ENCODE data around the gene ABCB9. TPM values are rescaled to one million over a fixed set of nuclear protein-coding genes. Genes with fewer than 3 reads are reported as not detected.
"Not testable (repeated sequence)": the region's sequence is repeated elsewhere in the genome, so short reads cannot be mapped to it uniquely, and the experiment has no call there.

ABCB9 gene
- polyA plus RNA-seq (ENCODE audit: insufficient read length): 4.4 TPM

DNA sequence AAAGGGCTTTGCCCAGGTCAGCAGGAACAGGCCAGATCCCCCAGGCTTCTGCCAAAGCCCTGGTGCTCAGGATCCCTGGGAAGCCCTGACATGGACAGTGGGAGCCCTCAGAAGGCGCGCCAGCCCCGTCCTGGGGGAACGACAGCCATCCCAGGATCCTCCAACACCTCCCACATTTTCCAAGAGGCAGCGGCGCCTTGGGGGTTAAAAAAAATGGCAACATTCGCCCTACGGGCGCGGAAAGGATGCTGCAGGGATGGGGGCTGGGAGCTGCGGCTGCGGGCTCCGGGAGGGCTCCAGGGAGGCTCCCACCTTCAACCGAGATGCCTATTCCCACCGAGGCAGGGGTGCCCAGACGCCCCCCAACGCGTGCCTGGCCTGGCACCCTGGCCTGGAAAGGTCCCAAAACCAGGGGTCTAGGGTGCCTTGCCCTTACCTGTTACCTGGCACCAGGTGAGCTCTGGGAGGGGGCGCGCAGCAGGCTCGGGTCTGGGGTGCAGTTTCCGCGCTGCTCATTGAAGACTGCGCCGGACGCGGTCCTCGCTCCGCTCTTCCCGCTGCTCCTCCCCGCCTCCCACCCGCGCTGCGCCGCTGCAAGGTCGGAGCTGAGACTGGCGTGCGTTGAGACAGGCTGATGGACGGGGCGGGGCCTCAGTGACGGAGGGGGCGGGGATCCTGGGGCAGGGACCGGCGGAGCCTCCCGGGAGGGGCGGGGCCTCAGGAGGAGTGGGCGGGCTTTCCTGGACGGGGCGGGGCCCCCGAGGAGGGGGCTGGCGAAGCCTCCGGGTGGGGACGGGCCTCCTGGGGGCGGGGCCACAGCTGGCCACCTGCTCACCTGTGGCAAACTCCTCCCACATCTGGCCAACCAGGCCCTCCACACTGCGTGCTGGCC lies at the start of gene ABCB9:
Gene ABCB9, minus strand, starts transcription at position 613 of the 892 bp plus-strand sequence. CDS start 6,228 bp downstream, outside the sequence.
- peak; percentile 35 for DNase-seq (ENCODE audit: low read depth)

GRCh38 chr12:123014473-123014872 lies 48.2 kb upstream of the ABCB9 start:
- DNase-seq (ENCODE audit: low read depth): not testable (repeated sequence)

DNA sequence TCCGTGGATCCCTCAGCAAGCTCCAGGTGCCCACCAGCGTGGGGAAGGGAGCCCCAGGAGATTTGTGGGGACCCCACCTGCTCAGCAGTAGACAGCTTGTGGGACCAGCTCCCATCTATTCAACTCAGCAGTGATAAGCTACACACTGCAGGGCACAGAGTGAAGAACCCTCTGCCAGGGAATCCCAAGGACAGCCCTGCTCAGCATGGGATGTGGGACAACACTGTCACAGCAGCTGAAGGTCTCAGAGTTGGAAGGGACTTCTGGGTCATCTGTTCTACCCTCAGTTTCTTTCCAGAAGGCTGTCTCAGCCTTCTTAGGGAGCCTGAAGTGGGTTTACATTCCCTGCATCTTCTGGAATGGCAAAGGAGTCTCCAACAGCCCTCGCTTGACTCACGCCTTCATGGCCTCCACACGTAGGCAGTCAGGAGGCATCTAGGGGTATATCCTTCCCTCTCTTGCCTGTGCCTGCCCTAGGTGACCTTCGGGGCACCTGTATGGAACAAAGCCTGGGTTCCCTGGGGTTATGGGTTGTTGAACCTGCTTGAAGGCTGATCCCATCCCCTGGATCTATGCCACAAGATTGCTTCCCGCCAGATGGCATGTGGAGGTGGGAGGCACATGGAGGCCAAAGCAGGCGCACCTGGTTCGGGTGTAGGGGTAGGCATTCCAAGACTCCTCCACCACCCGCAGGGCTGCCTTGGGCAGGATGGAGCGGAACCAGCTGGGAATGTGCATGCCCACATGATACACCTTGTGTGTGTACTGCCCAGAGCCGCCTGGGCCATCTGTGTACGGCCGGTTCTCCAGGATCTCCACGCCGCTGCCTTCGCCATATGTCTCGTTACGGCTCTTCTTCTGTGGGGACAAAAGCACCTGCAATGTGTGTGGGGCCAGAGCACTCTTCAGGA lies 47.2 kb upstream of the ABCB9 start:
- no peak for DNase-seq (ENCODE audit: low read depth)

- no peak for DNase-seq (ENCODE audit: low read depth)
These were observed 45.4 kb upstream of the ABCB9 start for GRCh38 chr12:123011701-123012100.

GRCh38 chr12:123010681-123011080 lies 44.4 kb upstream of the ABCB9 start:
- no peak for DNase-seq (ENCODE audit: low read depth)

DNA sequence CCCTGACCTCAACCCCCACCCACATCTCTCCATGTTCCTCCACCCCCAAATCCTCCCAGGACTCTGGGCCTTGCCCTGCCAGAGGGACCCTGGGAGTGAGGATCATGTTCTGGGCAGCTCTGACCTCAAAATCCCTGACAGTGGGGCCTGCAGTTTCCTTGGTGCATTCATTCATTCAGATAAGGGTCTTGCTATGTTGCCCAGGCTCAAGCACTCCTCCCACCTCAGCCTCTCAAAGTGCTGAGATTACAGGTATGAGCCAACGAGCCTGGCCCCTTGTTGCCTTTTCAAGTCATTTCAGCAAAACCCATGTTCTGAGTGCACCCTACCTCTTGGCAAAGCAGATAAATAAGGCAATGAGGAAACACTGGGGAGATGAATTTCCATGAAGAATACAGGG lies 43.8 kb upstream of the ABCB9 start:
- DNase-seq (ENCODE audit: low read depth): no peak

- DNase-seq (ENCODE audit: low read depth): no peak
These were observed 40.7 kb upstream of the ABCB9 start for GRCh38 chr12:123006977-123007376.

DNA sequence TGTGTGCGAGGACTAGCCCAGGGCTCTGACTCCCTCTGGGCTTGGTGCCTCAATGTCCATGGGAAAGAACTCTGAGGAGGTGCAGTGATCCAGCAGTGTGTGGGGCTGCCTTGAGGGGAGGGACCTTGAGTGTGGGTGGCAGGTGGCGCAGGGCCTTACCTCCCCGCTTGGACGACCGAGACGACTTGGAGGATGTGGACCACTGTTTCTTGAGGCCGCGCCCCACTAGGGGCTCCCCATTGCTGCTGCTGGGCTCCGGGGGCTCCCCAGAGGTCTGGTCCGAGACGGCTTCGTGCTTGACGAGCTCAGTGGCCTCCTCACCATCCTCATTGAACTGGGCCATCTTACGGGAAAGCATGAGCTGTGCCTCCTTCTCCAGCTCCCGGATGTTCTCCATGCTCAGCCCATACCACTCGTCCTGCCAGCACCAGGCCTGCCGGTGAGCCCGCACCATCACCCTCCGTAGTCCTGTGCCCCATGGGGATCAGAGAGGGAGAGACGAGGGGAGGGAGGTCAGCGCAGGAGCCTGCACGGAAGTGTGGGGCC lies 38.9 kb upstream of the ABCB9 start:
- DNase-seq (ENCODE audit: low read depth): no peak

GRCh38 chr12:123004287-123004686 lies 38.0 kb upstream of the ABCB9 start:
- no peak for DNase-seq (ENCODE audit: low read depth)

- no peak for DNase-seq (ENCODE audit: low read depth)
These were observed 37.0 kb upstream of the ABCB9 start for GRCh38 chr12:123003257-123003656.

DNA sequence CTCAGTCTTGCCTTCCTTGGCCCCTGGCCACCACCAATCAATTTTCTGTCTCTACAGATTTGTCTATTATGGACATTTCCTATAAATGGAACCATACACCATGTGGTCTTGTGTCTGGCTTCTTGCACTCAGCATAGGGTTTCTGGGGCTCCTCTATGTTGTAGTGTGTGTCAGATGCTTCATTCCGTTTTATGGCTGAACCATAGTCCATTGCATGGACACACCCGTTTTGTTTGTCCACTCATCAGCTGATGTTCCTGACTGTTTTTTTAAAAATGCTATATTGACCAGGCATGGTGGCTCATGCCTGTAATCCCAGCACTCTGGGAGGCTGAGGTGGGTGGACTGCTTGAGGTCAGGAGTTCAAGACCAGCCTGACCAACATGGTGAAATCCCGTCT lies 35.2 kb upstream of the ABCB9 start:
- no peak for DNase-seq (ENCODE audit: low read depth)

- DNase-seq (ENCODE audit: low read depth): no peak
These were observed 34.3 kb upstream of the ABCB9 start for GRCh38 chr12:123000578-123000977.

- DNase-seq (ENCODE audit: low read depth): no peak
These were observed 33.7 kb upstream of the ABCB9 start for GRCh38 chr12:122999986-123000420.

DNA sequence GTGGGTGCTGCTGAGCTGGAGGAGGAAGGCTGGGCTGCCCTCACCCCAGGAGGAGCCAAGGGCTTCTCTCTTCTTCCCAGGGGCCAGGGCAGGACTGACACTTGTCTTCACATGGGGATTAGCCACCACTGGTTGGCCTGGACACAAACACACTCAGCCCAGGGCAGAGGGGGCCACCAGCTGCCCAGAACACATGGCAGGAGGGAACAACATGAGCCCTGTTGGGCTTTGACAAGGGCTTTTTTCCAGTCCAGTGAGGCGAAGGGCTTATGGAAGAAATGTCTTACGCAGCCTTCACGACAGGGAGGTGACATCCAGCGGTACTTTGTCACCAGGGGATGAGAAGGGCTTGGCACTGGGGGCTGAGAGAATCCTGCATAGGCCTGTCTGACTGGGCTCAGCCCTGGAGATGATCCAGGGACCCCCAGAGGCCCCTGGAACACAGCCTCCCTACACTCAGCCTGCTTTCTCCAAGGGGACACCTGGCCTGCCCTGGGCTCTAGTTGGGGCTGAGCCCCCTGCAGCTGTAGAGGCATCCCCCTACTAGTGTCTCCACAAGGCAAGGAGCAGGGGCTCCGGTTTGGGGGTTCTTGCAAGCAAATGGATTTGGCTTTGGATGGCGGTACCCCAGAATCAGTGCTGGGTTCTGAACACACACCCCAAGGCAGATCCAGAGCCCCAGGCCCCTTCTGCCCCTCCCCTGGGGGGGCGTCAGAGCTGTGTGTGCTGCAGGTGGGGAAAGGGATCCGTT lies 33.1 kb upstream of the ABCB9 start:
- no peak for DNase-seq (ENCODE audit: low read depth)

- no peak for DNase-seq (ENCODE audit: low read depth)
These were observed 32.1 kb upstream of the ABCB9 start for GRCh38 chr12:122998316-122998715.

DNA sequence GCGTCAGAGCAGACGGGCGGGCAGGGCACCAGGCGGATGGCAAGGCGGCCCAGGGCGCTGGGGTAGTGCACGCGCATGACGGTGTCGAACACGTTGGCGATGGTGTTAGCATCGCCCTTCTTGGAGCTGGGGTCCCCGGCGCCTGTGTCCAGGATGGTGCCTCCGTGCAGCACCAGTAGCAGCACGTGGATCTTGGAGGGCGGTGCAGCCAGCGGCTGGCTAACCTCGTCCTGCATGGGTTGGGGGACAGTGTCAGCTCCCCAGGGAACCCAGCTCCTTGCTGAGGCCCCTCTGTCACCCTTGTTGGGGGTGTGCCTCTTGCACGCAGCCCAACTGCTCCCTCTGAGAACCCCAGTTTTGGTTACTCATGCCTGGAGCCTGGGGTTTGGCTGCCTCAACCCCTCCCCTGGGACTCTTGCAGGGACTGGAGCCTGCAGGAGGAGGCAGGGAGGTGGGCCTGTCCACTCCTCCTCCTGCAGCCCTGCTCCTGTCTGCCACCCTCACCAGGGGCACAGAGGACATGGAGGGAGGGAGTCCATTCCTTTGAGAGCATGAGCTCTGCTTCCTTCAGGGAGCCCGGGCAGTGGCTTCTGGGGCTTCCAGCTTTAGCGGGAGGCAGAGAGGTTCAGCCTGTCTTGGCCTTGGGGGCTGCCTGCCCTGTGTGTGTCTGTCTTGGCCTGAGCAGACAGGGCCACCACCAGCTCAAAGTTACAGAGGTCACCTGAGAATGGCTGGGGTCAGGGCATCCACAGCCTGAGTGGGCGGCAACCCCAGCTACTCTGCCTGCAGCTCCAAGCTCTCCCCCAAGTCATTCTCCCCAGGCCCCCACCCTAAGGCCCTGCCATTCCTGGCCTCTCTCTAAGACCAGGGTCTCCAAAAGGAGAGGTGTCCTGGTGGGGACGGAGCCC lies 31.3 kb upstream of the ABCB9 start:
- no peak for DNase-seq (ENCODE audit: low read depth)

DNA sequence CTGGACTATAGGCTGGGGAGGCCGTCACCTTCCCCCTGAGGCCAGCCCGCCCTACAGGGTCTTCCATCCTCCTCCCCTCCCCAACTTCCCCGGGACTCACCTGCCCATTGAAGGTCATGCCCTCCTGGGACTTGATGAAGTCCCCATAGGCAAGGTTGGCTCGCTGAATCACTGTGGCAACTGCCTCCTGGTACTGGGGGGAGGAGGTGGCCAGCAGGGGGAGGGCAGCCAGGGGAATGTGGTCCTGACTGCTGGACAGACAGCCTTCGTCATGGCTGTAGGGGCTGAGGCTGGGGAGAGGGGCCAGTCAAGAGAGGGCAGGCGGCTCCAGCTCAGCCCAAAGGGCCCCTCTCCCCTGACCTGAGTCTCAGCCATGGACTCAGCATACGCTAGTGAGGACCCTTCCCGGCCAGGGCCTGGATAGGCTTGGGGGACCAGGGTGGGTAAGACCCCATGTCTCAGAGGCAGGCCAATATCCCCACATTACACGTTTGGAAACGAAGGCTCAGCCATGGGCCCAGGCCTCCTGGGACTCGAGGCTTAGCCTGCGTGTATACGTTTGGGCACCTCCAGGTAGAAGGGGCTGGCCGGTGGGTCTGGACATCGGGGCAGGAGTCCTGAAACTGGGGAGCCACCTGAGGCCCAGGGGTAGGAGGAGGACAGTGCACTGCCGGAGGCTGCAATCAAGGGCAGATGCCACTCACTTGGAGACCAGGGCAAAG lies 30.5 kb upstream of the ABCB9 start:
- DNase-seq (ENCODE audit: low read depth): no peak

DNA sequence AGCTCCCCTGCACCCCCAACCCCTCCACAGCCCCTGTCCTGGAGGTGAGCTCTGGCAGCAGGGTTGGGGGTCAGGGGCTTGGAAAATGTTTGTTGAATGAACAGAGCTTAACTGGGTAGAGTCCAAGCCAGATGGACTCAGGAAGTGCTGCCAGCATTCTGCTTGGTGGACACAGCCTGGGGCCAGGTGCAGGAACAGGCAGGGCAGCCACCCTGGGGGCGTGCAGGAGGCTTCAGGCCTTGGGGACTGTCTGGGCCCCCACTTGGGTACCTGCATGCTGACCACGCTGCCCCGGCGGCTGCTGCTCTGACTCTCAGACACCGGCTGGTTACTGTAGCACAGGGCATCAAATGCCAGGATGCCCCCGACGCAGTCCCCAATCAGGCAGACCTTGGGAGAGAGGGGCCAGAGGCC lies 29.9 kb upstream of the ABCB9 start:
- DNase-seq (ENCODE audit: low read depth): no peak

DNA sequence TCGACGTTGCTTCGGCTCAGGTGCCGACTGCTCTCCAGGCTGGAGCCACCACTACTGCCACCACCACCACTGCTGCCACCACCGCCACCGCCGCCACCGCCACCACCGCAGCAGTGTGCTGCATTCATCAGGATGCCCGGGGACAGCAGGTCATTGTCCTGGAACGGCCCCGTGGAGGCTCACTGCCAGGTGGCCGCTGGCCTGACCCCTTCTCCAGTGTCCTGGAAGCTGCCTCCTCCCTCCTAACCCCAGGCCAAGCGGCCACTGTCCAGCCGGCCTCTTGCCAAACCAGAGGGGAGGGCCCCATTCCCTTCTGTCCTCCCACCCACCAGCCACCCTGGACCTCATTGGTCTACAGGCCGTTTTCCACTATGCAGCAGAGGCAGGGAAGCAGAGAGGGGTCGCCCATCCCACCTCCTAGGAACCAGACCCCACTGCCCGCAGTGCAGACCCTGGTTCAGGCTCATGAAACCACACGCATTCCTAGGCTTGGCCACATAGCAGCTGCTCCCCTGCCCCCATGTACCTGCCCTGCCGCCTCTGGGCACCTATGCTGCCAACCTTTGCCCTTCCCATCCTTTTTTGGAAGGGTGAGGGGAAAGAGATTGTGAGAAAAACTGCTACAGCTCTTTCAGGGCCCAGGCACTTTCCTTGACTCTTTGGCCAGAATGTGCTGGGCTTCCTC lies 29.4 kb upstream of the ABCB9 start:
- no peak for DNase-seq (ENCODE audit: low read depth)

All from forelimb muscle (tissue), 1 donor.